Stimulated activated CD8-positive, alpha-beta memory T cell treated with anti-CD3 and anti-CD28 coated beads, Interleukin-12 subunit alpha, Interleukin-12 subunit beta, amount 100 ng/mL, for 24 hours (primary cell): ENCODE measurements around the gene RAB5A.
"Not testable (repeated sequence)": the region's sequence is repeated elsewhere in the genome, so short reads cannot be mapped to it uniquely, and the experiment has no call there.

Experiments used
- DNase-seq: peaks from one replicate; pipeline ENCODE4 v3.0.0-alpha.2; 2020; ENCODE audit errors: extremely low read depth

The RAB5A gene, protein sequence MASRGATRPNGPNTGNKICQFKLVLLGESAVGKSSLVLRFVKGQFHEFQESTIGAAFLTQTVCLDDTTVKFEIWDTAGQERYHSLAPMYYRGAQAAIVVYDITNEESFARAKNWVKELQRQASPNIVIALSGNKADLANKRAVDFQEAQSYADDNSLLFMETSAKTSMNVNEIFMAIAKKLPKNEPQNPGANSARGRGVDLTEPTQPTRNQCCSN

DNA sequence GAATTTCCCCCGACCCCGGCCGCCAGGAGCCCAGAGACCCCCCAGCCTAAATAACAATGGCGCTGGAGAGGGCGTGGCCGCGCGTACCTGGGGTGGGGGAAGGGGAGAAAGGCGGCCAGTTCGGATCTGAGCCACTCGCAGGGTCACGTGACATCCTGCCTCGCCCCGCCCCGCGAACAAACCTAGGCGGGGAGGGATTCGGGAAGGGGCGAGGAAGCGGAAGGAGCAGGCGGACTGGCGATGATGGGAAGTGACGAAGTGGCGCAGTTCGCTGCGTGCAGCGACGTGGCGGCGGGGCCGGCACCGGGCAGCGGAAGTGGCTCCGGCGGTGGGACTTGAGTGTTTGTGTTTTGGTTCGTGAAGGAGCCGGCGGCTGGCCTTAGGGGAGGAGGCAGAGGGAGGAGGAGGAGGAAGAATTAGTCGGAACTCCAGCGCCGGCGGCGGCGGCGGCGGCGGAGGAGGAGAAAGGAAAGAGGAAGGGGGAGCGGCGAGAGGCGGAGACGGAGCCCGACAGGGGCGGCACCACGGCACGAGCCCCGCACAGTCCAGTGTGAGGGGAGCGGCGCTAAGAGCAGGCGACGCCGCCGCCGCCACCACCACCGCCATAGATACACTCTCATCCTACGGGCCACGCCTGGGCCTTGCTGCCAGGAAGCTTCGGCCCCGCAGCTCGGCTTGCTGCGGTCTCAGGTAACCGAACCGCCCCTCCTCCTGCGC, at the start of gene RAB5A:
Gene RAB5A (plus strand): TSS at position 266 of the 717 bp plus-strand sequence. CDS start 3,802 bp downstream, outside the sequence.
- DNase-seq, result peak; percentile 90

DNA sequence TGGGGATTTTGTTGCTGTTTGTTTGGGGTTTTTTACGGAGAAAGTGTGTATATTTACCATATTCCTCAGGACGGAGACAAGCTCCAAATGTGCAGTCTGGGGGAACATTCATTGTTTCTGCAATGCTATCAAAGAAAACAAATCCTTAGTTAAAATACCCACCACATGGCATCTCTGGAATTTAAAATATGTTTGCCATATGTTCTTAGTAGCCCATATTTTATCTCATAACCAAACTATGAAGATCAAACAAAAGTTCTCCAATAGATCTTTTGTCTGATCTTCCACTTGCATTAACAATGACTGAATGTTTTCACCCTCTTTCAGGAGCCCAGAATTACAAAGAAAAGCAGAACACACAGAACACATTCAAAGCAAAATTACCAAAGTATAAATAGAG, 48.2 kb upstream of the RAB5A start:
- DNase-seq, result no peak

DNA sequence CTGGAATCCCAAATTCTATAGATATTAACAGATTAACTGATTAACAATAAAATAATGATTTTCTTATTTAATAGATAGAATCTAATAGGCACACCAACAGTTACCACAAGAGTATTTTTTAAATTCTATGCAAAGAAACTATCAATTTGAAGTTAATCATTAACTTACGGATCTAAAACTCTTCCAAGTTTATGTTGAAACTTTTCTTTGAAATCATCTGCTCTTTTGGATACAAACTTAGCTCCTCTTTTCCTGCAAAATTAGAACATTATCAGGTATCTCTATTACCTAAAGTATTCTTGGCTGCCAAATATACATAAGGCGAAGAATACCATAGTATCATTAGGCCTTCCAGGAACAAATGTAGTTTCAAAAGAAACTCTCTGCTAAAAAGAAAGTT, 47.6 kb upstream of the RAB5A start:
- DNase-seq, result no peak

DNA sequence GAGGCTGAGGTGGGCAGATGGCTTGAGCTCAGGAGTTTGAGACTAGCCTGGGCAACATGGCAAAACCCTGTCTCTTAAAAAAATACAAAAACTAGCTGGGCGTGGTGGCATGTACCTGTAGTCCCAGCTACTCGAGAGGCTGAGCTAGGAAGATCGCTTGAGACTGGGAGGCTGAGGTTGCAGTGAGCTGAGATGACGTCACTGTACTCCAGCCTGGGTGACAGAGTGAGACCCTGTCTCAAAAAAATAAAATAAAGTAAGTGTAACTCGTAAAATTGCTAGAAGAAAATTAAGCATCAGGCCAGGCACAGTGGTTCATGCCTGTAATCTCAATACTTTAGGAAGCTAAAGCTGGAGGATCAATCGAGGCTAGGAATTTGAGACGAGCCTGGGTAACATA, 47.1 kb upstream of the RAB5A start:
- DNase-seq, result not testable (repeated sequence)

DNA sequence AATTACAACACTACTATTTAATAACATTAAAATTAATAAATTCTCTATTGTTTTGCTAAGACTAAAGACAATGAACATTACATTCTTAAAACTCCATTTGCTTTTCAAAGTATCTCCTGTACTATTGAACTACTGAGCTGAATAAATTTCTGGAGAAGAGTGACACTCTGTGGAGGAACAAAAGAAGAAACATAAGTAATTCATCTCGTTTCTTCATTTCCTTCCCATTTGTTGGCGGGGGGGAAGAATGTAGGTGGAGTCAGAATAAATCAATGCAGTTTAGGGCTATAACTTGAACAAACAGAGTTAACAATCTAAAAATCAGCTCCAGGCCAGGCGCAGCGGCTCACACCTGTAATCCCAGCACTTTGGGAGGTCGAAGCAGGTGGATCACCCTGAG, 45.6 kb upstream of the RAB5A start:
- DNase-seq, result no peak

DNA sequence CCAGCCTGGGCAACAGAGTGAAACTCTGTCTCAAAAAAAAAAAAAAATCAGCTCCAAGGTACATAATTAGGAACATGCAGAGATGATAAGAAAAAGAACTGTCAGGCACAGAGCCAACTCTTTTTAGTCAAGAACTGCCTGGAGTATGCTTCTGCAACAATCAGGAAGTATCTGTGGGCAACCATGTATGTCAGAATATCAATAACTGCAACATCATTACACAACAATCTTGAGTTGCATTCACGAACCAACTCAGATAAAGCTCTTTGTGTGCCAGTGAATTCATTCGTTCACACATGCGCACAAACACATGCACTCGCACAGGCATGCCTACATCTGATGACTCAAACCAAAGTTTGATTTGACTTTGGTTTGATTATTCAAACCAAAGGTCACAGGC, 45.0 kb upstream of the RAB5A start:
- no peak for DNase-seq

DNA sequence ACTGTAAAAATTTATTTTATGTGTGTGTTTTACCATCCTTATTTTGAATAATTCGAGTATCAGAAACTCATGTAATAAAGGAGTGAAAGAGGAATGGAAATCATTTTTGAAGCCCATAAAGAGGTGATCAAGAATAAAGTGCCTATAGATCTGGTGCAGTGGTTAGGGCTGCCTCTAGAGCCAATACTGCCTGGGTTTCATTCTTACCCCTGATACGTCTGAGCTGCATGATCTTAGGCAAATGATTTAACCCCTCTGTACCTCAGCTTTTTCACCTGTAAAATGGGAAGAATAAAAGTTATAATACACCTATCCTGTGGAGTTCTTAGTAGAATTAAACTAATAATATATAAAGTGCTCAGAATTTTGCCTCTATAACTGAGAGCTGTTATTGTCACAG, 43.2 kb upstream of the RAB5A start:
- no peak for DNase-seq

DNA sequence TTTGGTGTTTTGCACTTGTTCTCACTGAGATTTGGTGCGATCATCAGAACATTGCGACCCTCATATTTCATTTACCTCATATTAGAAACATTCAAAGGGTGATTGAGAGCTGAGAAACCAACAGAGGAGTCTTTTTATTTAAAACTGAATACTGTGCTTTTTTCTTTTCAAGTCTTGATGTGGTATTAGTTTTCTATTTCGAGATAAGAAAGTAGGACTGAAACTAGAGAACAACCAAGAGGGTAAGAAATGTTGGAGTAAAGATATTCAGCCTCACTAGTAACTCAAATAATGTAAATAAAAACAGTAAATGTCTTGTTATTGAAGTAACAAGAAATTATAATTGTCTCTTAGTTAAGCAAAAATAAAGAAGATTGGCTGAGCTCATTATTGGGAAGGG, 39.4 kb upstream of the RAB5A start:
- no peak for DNase-seq

DNA sequence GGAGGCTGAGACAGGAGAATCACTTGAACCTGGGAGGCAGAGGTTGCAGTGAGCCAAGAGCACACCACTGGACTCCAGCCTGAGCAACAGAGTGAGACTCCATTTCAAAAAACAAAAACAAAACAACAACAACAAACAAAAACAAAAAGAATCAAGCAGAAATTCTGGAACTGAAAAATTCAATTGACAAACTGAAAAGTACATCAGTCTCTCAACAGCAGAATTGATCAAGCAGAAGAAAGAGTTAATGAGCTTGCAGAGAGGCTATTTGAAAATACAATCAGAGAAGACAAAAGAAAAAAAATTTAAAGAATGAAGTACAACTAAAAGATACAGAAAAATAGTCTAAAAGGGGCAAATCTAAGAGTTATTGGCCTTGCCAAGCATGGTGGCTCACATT, 35.4 kb upstream of the RAB5A start:
- DNase-seq, result no peak

DNA sequence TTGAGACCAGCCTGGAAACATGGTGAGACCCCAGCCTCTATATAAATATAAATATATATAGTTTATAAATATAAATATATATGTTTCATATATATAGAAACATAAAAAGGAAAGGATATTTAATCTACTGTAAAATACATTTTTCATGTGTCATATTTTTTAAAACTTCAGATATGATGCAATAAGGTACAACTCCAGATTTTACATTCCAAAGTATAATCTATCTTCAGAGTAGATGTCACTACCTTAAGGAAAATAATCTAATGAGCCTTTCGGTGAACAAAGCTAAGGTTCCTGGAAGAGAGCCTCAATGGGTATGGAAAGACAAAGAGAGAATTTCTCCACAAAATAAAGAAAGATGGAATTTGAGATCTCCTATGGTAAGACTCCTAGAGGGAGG, 29.7 kb upstream of the RAB5A start:
- no peak for DNase-seq

DNA sequence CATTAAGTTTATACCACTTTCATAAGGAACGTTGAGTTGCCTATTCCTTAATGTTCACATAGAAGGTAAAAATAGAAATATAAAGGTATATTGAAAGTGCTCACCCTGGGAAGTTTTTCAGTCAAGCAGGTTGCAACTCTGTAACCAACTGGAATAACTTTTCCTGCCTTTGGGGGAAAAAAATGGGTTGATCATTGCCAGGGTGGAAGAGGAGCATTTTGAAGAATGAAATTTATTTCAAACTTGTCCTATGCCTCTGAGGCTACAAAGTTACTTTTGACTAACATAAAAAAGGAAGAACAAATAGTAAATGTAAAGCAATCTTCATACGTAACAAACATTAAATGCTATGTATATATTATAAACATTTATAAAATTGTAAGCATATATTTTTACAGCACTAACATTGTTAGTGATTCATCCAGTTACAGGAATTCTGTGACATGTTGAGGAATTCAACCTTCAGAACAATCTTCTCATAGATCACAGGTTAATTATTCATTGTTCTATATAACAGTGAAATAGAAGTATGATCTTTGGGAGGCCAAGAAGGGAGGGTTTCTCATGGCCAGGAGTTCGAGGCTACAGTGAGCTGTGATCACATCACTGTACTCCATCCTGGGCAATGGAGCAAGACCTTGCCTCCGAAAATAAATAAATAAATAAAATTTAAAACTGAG, 26.4 kb upstream of the RAB5A start:
- no peak for DNase-seq

DNA sequence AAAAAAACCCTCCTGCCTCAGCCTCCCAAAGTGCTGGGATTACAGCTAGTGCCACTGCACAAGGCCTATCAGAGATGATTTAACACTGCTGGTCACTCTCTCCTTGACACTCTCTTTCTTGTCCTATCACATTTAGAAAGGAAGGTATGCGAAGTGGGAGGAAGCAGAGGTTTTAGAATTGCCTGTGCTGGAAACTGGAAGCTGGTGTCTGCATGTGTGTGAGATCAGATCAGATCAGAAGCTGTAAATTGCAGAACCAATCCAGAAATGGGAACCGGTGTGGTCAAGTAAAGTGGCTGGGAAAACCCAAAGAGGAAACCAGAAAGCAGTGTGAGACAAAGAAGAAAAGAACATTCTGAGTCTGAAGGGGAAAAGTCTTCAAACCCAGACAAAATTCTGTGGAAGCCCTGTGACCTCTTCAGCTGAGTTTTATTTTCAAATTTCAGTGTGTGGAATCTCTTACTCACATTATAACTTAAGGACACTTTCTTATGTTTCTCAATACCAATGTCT, 15.7 kb upstream of the RAB5A start:
- no peak for DNase-seq

DNA sequence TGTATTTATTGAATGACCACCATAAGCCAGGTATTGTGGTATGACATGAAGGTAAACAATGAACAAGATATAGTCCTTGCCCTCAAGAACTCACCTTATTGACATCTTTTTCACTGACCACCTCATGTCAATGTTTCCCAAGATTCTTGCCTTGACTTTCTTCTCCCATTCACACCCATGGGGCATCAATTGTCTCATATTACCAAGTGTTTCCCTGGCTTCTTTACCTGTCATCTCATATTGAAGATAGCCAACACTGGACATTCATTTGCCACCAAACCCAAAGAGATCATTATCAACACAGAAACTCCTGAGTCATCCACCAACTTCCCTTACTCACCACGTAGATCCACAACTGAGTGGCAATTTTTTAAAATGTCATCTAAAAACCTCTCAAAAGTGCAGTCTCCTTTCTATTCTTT, 15.1 kb upstream of the RAB5A start:
- no peak for DNase-seq

DNA sequence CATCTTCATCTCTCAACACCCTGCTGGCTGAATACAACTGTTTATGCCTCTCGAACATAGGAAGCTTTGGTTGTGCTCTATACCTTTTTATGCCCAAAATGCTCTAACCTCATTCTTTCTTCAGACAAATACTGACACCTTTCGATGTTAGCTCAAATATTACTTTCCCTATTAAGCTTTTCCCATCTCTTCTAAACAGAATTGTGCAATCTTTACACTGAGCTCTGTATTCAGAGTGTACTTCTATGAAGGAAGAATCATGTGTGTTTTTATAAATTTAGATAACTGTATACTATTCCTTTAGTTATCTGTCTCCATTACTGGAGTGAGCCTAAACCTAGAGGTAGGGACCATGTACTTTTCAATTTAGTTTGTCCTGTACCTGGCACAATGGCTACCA, 14.5 kb upstream of the RAB5A start:
- no peak for DNase-seq

DNA sequence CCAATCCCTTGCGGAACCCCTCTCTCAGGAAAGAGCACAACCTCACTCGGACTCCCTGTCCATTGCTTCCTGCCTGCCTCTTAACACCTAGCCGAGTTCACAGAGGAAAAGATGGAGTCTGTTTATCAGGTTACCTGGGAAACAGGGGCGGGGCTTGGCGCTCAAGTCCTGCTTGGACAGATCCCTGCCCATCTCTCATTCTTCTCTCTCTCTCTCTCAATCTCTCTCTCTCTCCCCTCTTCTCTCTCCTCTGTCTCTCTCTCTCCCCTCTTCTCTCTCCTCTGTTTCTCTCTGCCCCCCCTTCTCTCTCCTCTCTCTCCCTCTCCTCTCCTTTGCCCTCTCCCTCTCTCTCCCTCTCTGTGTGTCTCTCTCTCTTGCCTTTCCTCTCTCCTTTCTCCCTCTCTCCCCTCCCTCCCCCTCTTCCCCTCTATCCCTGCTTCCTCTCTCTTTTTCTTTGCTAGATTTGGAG, 12.8 kb upstream of the RAB5A start, which contains the start of gene EFHB:
Gene EFHB (minus strand): TSS at position 120 of the 469 bp plus-strand sequence. CDS start 199 bp downstream, outside the sequence.
- DNase-seq, result no peak

DNA sequence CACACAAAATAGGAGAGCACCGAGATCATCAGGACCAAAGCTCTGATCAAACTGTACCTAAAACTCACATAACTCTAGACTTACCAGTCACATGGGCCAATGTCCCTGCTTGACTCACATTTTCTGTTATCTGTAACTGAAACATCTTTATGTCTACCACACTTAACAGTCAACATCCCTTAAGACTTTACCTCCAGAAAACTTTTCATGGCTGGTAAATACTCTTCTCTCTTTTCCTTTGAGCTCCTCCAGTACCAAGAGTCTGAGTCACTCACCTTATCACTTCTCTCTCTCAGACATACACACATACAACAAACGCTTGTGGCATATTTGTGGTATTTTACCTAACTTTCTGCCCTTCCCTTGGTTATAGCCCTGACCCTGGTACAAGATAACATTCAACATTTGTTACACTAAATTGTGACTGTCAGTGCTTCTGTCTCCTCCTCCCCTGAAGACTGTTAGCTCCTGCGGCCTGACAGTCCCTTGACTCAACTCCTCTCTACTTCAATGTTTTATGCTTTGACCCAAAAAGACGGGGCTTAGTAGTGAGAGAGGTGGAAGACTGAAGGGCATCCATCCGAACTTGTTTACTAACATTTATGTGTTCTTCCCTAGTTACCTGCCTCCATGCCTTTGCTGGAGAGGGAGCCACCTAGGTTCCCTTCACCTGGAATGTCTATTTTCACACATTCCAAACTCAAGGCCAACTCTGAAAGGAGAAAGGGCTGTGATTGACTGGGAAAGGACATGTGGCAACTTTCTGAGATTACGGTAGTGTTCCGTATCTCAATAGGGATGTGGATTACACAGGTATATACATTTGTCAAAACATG, 9.2 kb upstream of the RAB5A start:
- no peak for DNase-seq

DNA sequence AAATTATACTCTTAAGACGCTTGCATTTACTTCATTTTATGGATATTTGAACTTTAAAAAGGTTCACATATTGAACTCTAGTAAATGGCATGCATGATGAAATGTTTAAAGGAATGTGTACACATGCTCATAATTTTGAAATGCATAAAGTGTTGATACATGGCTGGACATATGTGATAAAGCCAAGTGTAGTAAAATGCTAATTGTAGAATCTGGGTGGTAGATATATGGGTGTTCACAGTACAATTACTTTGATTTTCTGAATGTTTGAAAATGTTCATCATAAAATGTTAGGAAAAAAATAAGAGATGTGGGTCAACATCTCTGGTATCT, 8.6 kb upstream of the RAB5A start:
- DNase-seq, result no peak

DNA sequence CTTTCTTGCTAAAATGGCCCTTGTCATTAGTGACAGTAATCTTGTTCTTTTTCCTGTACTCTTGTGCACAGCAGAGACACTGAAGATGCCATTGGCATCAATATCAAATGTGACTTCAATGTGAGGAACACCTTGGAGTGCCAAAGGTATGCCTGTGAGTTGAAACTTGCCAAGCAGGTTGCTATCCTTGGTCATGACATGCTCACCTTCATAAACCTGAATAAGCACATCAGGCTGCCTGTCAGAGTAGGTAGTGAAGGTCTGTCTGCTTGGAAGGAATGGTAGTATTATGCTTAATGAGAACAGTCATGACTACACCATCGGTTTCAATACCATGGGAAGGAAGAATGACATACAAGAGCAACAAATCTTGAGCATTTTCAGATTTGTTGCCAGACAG, 6.3 kb upstream of the RAB5A start:
- no peak for DNase-seq

DNA sequence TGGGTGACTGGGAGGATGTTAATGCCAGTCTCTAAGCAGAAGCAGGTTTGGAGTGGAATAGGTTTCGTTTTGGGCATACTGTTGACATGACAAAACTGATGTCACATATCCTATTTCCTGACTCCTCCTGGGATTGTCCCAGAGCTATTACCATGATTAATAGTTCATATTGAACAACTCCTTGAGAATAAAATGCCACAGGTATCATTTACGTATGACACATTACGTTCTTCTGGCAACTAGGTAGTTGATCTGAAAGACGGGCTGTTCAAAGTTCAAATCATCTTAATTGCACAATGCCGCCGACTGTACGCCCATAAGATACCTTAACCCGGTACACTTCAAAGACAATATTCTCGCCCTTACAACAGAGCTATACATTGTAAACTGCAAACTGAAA, 1.4 kb upstream of the RAB5A start:
- DNase-seq, result no peak

DNA sequence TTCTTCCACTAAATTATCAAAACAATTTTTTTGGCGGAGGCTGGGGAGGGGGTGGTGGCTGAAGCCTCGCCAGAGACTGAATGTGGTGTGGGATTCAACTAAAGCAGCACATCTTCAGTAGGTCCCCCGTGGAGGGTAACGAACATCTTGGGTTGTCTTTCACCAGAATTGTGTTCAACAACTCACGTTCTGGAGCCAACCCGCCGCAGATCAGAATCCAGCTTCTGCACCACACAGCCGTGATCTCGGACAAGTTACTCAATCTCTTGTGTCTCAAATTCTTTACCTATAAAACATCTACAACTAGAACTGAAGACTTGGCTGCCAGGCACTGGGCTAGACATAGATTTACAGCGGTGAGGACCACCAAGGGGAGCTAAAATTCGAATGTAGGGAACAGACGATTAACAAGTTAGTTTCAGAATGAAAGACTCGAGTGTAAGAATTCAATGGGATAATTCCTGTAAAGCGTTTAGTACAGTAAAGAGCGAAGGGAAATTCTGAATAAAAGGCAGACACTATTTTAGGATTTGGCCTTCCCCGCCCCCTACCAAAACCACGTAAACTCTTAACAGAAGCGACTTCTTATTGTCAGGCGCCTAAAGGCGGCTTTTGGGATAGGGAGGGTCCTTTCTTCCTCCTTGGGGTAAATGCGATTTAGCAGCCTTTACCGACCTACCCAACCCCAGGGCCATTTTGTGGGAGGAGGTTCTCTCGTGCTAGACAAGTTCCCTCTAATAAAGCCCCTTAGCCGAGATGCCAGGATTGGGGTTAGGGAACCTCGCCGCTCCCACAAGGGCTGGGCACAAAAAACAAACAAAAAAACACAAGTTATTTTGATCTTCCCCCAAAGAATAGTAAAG, 697 bp upstream of the RAB5A start:
- no peak for DNase-seq
